Right lobe of liver (tissue), 4 donors: Measurements from ENCODE around the gene FRS2.

Source experiments
- POLR2A ChIP-seq: fragments of 450-650 bp; IDR thresholded peaks from one replicate; pipeline ENCODE4 v1.6.1; 2017; ENCODE audit warnings: antibody characterized with exemption, mild to moderate bottlenecking
- TF ChIP-seq, protein P1 (sequence below), 4 donors: fragments of 200-600 bp in 3 of 4; fragments of 450-650 bp in 1 of 4; IDR thresholded peaks; one replicate each; pipeline versions ENCODE4 v1.5.1 to v1.8.0; 2016 to 2022; ENCODE audit warnings: antibody characterized with exemption in 4 of 4, mild to moderate bottlenecking in 2 of 4
- donor health status: DM: no; HTN: no; CAD: no.
- donor health status: DM: no; HTN: no; CAD: no.
- donor health status: DM: no; HTN: yes; CAD: no.

DNA sequence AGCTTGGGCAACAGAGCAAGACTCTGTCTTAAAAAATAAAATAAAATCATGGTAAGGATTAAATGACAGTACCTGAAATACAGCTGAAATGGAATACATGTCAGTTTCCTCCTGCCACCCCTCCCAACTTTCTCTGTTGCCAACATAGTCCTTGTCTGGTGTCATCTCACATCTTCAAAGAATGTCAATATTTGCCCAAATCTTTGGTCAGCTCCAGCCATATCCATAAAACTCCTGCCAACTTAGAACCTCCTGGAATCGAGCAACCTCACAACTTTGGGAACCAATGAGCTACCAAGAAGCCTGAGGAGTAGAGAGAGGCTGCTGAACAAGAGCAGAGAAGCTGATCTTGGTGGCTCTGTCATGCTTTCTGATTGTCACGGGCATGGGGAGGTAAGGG lies 151.4 kb downstream of the FRS2 start:
- no peak for TF ChIP-seq POLR2A
- TF ChIP-seq, protein P1, sequence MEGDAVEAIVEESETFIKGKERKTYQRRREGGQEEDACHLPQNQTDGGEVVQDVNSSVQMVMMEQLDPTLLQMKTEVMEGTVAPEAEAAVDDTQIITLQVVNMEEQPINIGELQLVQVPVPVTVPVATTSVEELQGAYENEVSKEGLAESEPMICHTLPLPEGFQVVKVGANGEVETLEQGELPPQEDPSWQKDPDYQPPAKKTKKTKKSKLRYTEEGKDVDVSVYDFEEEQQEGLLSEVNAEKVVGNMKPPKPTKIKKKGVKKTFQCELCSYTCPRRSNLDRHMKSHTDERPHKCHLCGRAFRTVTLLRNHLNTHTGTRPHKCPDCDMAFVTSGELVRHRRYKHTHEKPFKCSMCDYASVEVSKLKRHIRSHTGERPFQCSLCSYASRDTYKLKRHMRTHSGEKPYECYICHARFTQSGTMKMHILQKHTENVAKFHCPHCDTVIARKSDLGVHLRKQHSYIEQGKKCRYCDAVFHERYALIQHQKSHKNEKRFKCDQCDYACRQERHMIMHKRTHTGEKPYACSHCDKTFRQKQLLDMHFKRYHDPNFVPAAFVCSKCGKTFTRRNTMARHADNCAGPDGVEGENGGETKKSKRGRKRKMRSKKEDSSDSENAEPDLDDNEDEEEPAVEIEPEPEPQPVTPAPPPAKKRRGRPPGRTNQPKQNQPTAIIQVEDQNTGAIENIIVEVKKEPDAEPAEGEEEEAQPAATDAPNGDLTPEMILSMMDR (IDR thresholded peaks at IDR 0.05): no peak
